GM12801 (cell line): ENCODE measurements around the gene NEDD9.

ENCODE experiments used
- CTCF ChIP-seq: IDR thresholded peaks from one replicate; pipeline ENCODE4 v1.5.1; 2011; ENCODE audit warnings: control low read depth; ENCODE audit not compliant: insufficient read length; ENCODE audit errors: extremely low read depth

NEDD9 gene

GRCh38 chr6:11196511-11197174 is 35.8 kb downstream of the NEDD9 start:
- TF ChIP-seq CTCF: no peak

GRCh38 chr6:11194356-11195218 is 37.9 kb downstream of the NEDD9 start:
- TF ChIP-seq CTCF: no peak

- no peak for TF ChIP-seq CTCF
These were observed 39.0 kb downstream of the NEDD9 start for GRCh38 chr6:11193434-11193833.

GRCh38 chr6:11192167-11192566 is 40.3 kb downstream of the NEDD9 start:
- no peak for TF ChIP-seq CTCF

GRCh38 chr6:11190625-11191245 is 41.7 kb downstream of the NEDD9 start:
- TF ChIP-seq CTCF: no peak

GRCh38 chr6:11189865-11190624 is 42.4 kb downstream of the NEDD9 start:
- no peak for TF ChIP-seq CTCF
